Upper lobe of right lung (tissue), 1 donor: ENCODE results near the gene KRTAP1-1. TPM values are rescaled to one million over a fixed set of nuclear protein-coding genes. Genes with fewer than 3 reads are reported as not detected.

Experiments used
- ATAC-seq: fragments of 200-7000 bp; cut with Tn5 transposase; one replicate; pipeline ENCODE4 v1.9.1; 2020; ENCODE audit warnings: mild to moderate bottlenecking, moderate library complexity
- DNase-seq: peaks from one replicate; pipeline ENCODE4 v3.0.0-alpha.2; 2020
- H3K27ac ChIP-seq: fragments of 200-600 bp; one replicate; pipeline ENCODE4 v1.8.0; 2022
- H3K27me3 ChIP-seq: fragments of 200-600 bp; one replicate; pipeline ENCODE4 v1.8.0; 2022; ENCODE audit warnings: mild to moderate bottlenecking
- H3K36me3 ChIP-seq: fragments of 200-600 bp; one replicate; pipeline ENCODE4 v1.8.0; 2022
- H3K4me1 ChIP-seq: fragments of 200-600 bp; one replicate; pipeline ENCODE4 v1.8.0; 2022
- H3K4me3 ChIP-seq: fragments of 200-600 bp; one replicate; pipeline ENCODE4 v1.8.0; 2022; ENCODE audit warnings: mild to moderate bottlenecking
- H3K9me3 ChIP-seq: fragments of 200-600 bp; one replicate; pipeline ENCODE4 v1.8.0; 2022
- CTCF ChIP-seq: fragments of 200-600 bp; IDR thresholded peaks from one replicate; pipeline ENCODE4 v1.8.0; 2022; ENCODE audit warnings: antibody characterized with exemption
- intact Hi-C: fragments of 100-400 bp; cut with DNase I; formaldehyde crosslinking; loops from one replicate; pipeline ENCODE4 v1.11.0; 2022
- total RNA-seq: library from RNA; stranded (reverse); fragmentation: NEBNext Ultra II Directional; extraction: Animal tissue kit (Norgen Biotek cat#: 25700); gene quantifications from one replicate; pipeline ENCODE4 v1.2.1, GENCODE V29; 2021
- donor health status: DM: no; HTN: yes; CAD: no; lungs with severe emphysema.

Gene KRTAP1-1
- total RNA-seq, 1 donor from 2014 or later, result not detected

DNA sequence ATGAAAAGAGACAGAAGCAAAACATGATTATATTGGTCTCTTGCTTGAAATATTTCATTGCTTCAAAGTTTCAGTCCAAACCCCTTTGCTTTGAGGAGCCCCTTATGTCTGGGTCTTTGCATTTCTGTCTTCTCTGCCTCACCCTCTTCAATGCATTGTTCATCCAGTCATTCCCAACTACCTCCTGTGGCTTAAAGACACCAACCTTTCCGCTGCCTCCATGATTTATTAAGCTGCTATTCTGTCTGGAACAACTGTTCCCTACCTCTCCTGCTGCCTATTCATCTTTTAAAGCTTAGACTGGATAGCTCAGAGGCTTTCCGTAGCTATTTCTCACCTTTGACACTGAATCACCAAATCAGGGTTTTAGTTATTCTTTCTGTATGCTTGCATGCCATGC is 43.9 kb downstream of the KRTAP1-1 start:
- no peak overlapping the region for H3K27ac ChIP-seq
- no peaks in the 10 kb centered on the region for H3K36me3 ChIP-seq
- no peaks in the 10 kb centered on the region for H3K9me3 ChIP-seq
- no peak overlapping the region for H3K4me3 ChIP-seq
- intact Hi-C loops, result no loop called here
- peaks cover 13% of the 10 kb centered on the region for H3K27me3 ChIP-seq
- H3K4me1 ChIP-seq, result no peaks in the 10 kb centered on the region
- no peak for DNase-seq
- no peak for TF ChIP-seq CTCF
- no peak for ATAC-seq

- Histone ChIP-seq H3K4me1 (no peaks in the 10 kb centered on the region), H3K4me3 (no peak overlapping the region), H3K36me3 (no peaks in the 10 kb centered on the region), H3K27ac (no peak overlapping the region), H3K27me3 (peaks cover 16% of the 10 kb centered on the region), H3K9me3 (no peaks in the 10 kb centered on the region)
- intact Hi-C loops, result no loop called here
- TF ChIP-seq CTCF, result no peak
- ATAC-seq (no peak), DNase-seq (no peak)
Observed at GRCh38 chr17:40996829-40997228, 44.4 kb downstream of the KRTAP1-1 start.

GRCh38 chr17:40995116-40995515 is 46.1 kb downstream of the KRTAP1-1 start:
- TF ChIP-seq CTCF, result no peak
- ATAC-seq (no peak), DNase-seq (no peak)
- Histone ChIP-seq H3K9me3 (no peaks in the 10 kb centered on the region), H3K4me3 (no peak overlapping the region), H3K27ac (no peak overlapping the region), H3K36me3 (no peaks in the 10 kb centered on the region), H3K4me1 (no peaks in the 10 kb centered on the region), H3K27me3 (peaks cover 23% of the 10 kb centered on the region)
- intact Hi-C loops, result no loop called here

GRCh38 chr17:40993839-40994238 is 47.4 kb downstream of the KRTAP1-1 start, which contains the start of gene KRTAP3-3:
TSS of gene KRTAP3-3 (minus strand) at chr17:40994164. CDS start at chr17:40994097, 67 bp downstream.
- intact Hi-C loops, result no loop called here
- DNase-seq, result no peak
- Histone ChIP-seq H3K27ac (no peak within 1 kb of the TSS), H3K9me3 (no peaks in the 10 kb centered on the region), H3K36me3 (no peaks in the 10 kb centered on the region), H3K4me1 (no peaks in the 10 kb centered on the region), H3K27me3 (peaks cover 23% of the 10 kb centered on the region), H3K4me3 (no peak within 1 kb of the TSS)
- no peak for ATAC-seq
- no peak for TF ChIP-seq CTCF

DNA sequence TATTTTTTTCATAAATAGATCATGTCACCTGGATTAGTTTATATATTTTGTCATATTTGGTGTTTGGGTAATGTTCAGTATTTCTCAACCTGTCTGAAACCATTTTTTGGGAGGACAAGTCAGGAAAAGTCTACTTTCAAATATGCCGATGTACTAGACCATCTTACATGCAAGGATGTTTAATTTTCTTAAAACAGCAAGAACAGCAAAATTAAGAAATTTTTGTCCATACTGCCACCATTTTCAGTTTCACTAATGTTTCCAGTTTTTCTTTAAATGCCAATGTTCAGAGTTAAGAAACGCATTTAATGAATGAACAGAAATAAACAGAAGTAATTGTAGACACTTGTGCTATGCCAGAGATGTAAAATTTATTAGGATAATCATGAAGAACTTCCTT is 48.2 kb downstream of the KRTAP1-1 start:
- Histone ChIP-seq H3K36me3 (no peaks in the 10 kb centered on the region), H3K4me3 (no peak overlapping the region), H3K9me3 (no peaks in the 10 kb centered on the region), H3K27ac (no peak overlapping the region), H3K4me1 (no peaks in the 10 kb centered on the region), H3K27me3 (peaks cover 23% of the 10 kb centered on the region)
- no peak for TF ChIP-seq CTCF
- ATAC-seq, result no peak
- intact Hi-C loops, result no loop called here
- DNase-seq, result no peak

- no peak overlapping the region for H3K27ac ChIP-seq
- ATAC-seq (no peak), DNase-seq (no peak)
- no peaks in the 10 kb centered on the region for H3K36me3 ChIP-seq
- no peaks in the 10 kb centered on the region for H3K9me3 ChIP-seq
- no peak for TF ChIP-seq CTCF
- peaks cover 23% of the 10 kb centered on the region for H3K27me3 ChIP-seq
- no peaks in the 10 kb centered on the region for H3K4me1 ChIP-seq
- no peak overlapping the region for H3K4me3 ChIP-seq
- intact Hi-C loops, result no loop called here
Observed at GRCh38 chr17:40992666-40993065, 48.6 kb downstream of the KRTAP1-1 start.
